MCF 10A (cell line): ENCODE results near the gene TICAM2. TPM values are rescaled to one million over a fixed set of nuclear protein-coding genes. Genes with fewer than 3 reads are reported as not detected.

Experiments
- BruUV-seq: library from RNA; stranded (reverse); fragments of 400-500 nt; replicated peaks from 2 replicates; lab custom pipeline; 2021; lab: Mats Ljungman, UMichigan
- CTCF ChIA-PET: fragments of 300-600 bp; sonication (Branson Sonifier 250); formaldehyde crosslinking; extraction: SDS; loops from one replicate; lab custom pipeline; 2021; ENCODE audit warnings: antibody characterized with exemption, inconsistent platforms; lab: Yijun Ruan, JAX
- POLR2A ChIA-PET: fragments of 300-600, 350-650 bp; sonication (Branson Sonifier 250); formaldehyde crosslinking; extraction: SDS; loops from one replicate; lab custom pipeline; 2020; ENCODE audit warnings: antibody characterized with exemption, inconsistent platforms; lab: Yijun Ruan, JAX
- DNase-seq: peaks from one replicate; pipeline ENCODE4 v3.0.0-alpha.2; 2018; ENCODE audit not compliant: unreplicated experiment
- H3K27ac Mint-ChIP-seq: one replicate; pipeline ENCODE4 v1.8.0; 2022; ENCODE audit warnings: mild to moderate bottlenecking, low read depth, mixed read lengths; ENCODE audit not compliant: unreplicated experiment
- H3K27me3 Mint-ChIP-seq: one replicate; pipeline ENCODE4 v1.8.0; 2022; ENCODE audit warnings: mixed read lengths; ENCODE audit not compliant: insufficient read depth, unreplicated experiment
- H3K36me3 Mint-ChIP-seq: one replicate; pipeline ENCODE4 v1.8.0; 2022; ENCODE audit warnings: mild to moderate bottlenecking, moderate library complexity, mixed read lengths; ENCODE audit not compliant: insufficient read depth, unreplicated experiment
- H3K4me1 Mint-ChIP-seq: one replicate; pipeline ENCODE4 v1.8.0; 2022; ENCODE audit warnings: mixed read lengths; ENCODE audit not compliant: insufficient read depth, unreplicated experiment
- H3K4me3 Mint-ChIP-seq: one replicate; pipeline ENCODE4 v1.8.0; 2022; ENCODE audit warnings: mild to moderate bottlenecking, moderate library complexity, mixed read lengths; ENCODE audit not compliant: unreplicated experiment
- H3K9me3 Mint-ChIP-seq: one replicate; pipeline ENCODE4 v1.8.0; 2022; ENCODE audit warnings: mixed read lengths; ENCODE audit not compliant: unreplicated experiment
- intact Hi-C: fragments of 100-400 bp; cut with micrococcal nuclease; formaldehyde crosslinking; loops from 2 replicates; pipeline ENCODE4 v1.14.1; 2022
- total RNA-seq: library from RNA; stranded (reverse); gene quantifications from 2 replicates; pipeline ENCODE4 v1.2.3, GENCODE V29; 2022
- TF ChIP-seq, protein P1 (sequence below): fragments of 200-600 bp; IDR thresholded peaks from one replicate; pipeline ENCODE4 v1.8.0; 2022; ENCODE audit warnings: antibody characterized with exemption, mild to moderate bottlenecking; ENCODE audit not compliant: unreplicated experiment

TICAM2 gene
- total RNA-seq, 1 experiment from 2014 or later: 3.7 TPM

DNA sequence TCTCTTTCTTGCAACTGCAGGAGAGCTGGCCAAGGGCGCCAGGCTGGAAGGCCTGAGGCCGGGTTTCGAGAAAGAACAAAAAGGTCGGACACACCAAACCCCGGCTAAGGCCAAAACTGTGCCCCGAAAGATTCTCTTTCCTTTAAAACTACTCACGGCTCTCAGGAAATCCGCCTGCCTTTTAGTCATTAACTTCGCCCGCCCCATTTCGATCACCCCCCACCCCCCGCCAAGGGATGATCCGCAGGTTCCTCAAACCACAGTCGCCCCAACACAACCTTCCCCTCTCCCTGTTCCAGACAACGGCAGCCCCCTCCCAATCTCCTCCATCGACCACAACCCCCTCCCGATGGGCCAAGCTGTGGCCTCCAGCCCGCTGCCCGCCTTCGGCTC lies 58.2 kb downstream of the TICAM2 start:
- Mint-ChIP-seq H3K4me3 (peak overlapping the region; percentile 85), H3K4me1 (peaks cover 13% of the 10 kb centered on the region), H3K9me3 (no peaks in the 10 kb centered on the region), H3K36me3 (peaks cover 38% of the 10 kb centered on the region), H3K27ac (peak overlapping the region; percentile 97), H3K27me3 (no peaks in the 10 kb centered on the region)
- peak; percentile 61 for DNase-seq
- no TSS peak for BruUV-seq
- ChIA-PET POLR2A (interaction anchor here (0.6 to 4.0 kb wide), 47 partner anchors 7 to 1799 kb away, joined by 3 to 45 read pairs (median 5); partner anchors contain the start of genes AP3S1, ATG12, CCDC112 and TMED7), CTCF (interaction anchor here (0.5 to 4.9 kb wide), 11 partner anchors 10 to 293 kb away, joined by 3 to 26 read pairs (median 4); no protein-coding TSS in a partner anchor)
- intact Hi-C loops: loop anchor here (1.0 to 5.0 kb wide), 3 partner anchors 43 to 129 kb away; no protein-coding TSS in a partner anchor
- TF ChIP-seq, protein P1, sequence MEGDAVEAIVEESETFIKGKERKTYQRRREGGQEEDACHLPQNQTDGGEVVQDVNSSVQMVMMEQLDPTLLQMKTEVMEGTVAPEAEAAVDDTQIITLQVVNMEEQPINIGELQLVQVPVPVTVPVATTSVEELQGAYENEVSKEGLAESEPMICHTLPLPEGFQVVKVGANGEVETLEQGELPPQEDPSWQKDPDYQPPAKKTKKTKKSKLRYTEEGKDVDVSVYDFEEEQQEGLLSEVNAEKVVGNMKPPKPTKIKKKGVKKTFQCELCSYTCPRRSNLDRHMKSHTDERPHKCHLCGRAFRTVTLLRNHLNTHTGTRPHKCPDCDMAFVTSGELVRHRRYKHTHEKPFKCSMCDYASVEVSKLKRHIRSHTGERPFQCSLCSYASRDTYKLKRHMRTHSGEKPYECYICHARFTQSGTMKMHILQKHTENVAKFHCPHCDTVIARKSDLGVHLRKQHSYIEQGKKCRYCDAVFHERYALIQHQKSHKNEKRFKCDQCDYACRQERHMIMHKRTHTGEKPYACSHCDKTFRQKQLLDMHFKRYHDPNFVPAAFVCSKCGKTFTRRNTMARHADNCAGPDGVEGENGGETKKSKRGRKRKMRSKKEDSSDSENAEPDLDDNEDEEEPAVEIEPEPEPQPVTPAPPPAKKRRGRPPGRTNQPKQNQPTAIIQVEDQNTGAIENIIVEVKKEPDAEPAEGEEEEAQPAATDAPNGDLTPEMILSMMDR: no peak

DNA sequence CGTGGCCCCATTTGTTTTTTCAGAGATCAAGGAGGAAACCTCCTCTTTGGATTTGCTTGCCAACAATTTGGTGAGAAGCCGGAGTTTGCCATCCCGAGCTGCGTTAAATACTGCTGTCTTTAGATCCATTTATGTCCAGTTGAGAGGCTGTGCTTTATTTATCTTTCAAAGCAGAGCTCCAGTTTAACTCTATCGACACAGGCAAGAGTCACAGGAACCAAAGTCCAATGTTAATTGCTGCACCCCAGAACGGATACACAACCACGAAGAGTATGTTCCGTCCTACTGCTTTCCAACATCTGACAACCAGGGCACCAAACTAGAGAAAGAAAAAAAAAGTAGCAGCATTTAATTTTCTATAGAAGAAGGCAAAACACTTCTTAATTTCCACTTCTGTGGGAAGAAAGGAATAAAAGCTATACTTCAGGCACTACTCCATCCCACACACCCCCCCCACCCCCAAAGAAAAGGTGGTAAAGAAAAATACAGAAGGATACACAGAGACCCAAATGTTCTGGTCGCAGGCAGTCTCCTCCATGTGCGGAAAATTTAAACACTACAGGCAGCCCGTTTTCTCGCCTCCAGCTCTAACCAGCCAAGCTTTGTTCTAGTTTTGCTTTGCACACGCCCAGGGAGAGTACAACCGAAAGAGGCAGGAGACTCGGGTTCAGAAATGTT lies 58.8 kb downstream of the TICAM2 start:
- peaks cover 19% of the 10 kb centered on the region for H3K4me1 Mint-ChIP-seq
- ChIA-PET POLR2A (interaction anchor here (0.6 to 4.0 kb wide), 49 partner anchors 8 to 299 kb away, joined by 3 to 45 read pairs (median 5); partner anchors contain the start of genes AP3S1, ATG12, CCDC112 and TMED7), CTCF (interaction anchor here (0.5 to 4.9 kb wide), 15 partner anchors 9 to 304 kb away, joined by 3 to 26 read pairs (median 4); no protein-coding TSS in a partner anchor)
- peak overlapping the region; percentile 97 for H3K27ac Mint-ChIP-seq
- intact Hi-C loops: loop anchor here (1.0 to 5.0 kb wide), 4 partner anchors 44 to 167 kb away; no protein-coding TSS in a partner anchor
- H3K4me3 Mint-ChIP-seq: peak overlapping the region; percentile 85
- H3K9me3 Mint-ChIP-seq: no peaks in the 10 kb centered on the region
- TSS peak; percentile 40 for BruUV-seq
- no peaks in the 10 kb centered on the region for H3K27me3 Mint-ChIP-seq
- TF ChIP-seq, protein P1: no peak
- peaks cover 38% of the 10 kb centered on the region for H3K36me3 Mint-ChIP-seq
- DNase-seq: no peak

DNA sequence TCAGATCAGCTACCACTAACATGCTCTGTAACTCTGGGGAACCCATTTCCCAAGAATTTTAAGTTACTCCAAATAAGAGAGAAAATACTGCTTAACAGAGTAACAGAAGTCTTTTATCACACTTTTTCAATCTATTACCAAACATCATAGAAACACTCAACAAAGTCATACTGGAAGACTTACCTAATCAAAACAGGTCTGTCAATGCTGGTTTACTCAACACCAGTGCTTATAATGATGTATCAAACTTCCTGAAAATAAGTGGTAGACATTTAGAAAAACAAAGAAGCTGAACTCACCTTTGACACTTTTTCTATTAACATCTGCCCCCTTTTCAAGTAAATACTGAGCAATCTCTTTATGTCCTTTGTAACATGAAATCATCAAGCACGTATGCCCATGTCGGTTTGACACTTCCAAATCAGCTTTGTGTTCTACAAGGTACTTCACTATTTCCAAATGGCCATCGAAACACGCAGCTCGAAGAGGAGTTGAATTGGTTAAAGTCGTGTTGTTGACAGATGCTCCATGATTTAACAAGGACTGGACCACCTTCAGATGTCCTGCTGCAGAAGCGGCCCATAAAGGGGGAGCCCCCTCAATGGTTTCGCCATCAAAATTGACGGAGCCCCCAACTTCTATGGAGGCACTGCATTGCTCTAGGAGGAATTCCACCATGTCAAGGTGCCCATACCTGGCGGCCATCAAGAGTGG lies 59.5 kb downstream of the TICAM2 start:
- ChIA-PET POLR2A (interaction anchor here (0.7 to 4.0 kb wide), 31 partner anchors 8 to 300 kb away, joined by 3 to 45 read pairs (median 6); partner anchors contain the start of genes CCDC112 and TMED7), CTCF (interaction anchor here (0.7 to 4.9 kb wide), 10 partner anchors 11 to 305 kb away, joined by 3 to 26 read pairs (median 4); no protein-coding TSS in a partner anchor)
- peak; percentile 20 for DNase-seq
- Mint-ChIP-seq H3K27me3 (no peaks in the 10 kb centered on the region), H3K9me3 (no peaks in the 10 kb centered on the region), H3K4me1 (peaks cover 26% of the 10 kb centered on the region), H3K4me3 (peak overlapping the region; percentile 85), H3K36me3 (peaks cover 38% of the 10 kb centered on the region), H3K27ac (peak overlapping the region; percentile 97)
- intact Hi-C loops: loop anchor here (2.0 to 5.0 kb wide), 3 partner anchors 44 to 166 kb away; no protein-coding TSS in a partner anchor
- BruUV-seq: no TSS peak
- TF ChIP-seq, protein P1: no peak
